DMS79 treated with DMSO at 0.1 percent for 48 hours (cell line): Measurements from ENCODE around the gene EYA4.

Experiments
- DNase-seq: peaks from one replicate; lab custom pipeline; 2025; lab: John Stamatoyannopoulos, UW

EYA4 gene

DNA sequence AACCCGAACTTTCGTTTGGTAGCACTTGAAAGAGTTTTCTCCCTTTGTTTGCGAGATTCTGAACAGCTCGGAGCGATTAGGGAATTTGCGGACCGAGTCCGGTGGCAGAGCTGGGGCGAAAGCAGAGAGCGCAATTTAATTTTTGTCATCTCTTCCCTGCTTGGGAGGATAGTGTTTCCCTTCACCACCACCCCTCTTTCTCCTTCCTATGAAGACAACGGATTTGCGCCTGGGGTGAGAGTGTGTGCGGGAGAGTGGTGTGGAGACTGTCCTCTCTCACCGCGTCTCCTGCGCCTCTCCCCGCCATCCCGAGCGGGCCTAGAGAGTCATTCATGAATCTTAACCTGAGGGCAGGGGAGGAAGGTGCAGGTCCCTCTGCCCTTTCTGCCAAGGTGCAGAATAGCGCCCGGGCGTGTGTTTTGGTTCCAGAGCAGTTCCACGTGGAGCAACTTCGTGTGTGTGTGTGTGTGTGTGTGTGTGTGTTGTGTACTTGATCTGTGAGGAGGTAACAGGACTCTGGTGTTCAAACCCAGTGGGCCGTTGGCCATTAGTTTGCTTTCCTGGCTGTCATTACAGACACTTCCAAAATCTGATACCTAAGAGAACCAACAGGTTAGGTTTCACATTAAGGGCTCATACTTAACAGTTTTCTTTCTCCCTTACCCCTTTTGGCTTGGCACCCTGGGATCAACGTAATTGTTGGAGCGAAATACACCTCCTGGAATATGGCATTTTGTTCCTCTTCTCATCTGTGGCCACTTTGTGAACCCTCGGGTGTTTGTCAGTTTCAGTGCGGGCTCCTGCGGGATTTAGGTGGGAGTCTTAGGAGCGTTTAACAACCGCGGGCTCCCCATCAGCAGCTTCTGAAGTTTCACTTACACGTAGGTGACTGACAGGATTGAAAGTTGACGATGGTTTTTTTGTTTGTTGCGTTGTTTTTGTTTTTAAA lies 1.8 kb downstream of the EYA4 start:
- DNase-seq = no peak

DNA sequence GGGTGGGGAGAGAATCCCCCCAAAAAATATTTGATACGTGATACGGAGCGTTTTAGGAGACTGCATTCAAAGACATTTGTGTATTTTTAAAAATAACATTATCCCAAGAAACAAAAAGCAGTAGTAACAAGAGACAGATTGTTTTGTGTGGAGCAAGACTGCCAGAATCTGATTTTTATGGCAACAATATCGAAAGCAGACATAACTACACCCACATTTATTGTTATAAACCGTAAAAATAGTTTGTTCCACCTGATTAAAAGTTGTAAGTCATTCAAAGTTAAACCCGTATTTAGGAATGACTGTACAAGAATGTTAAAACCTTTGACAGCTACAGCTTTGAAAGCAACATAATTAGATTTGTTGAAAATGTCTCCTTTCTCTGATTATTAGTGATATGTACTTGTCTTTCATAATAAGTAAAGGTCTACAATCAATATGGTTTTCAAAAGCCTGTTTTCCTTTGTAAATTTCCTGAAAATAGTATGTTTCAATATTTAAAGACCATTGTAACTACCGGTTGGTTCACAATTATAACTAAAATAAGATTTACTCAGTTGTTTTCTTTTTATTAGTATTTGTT lies 2.7 kb downstream of the EYA4 start:
- no peak for DNase-seq

DNA sequence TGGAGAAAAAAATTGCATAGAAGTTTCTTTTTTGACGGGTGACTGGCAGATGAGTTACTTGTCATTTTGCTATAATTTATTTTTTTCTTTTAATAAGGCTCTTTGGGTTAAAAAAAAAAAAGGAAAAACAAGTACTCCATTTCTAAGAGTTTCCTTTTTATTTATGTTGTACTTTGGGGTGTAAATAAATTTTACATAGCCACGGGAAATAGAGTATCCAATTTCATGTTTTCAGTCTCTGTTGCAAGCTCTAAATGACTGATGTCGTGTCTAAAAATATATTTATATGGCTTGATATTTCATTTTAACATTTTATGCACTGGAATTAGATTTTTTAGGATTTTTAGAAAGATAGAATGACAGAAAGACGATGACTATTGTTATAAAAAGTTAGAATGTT lies 3.4 kb downstream of the EYA4 start:
- no peak for DNase-seq

DNA sequence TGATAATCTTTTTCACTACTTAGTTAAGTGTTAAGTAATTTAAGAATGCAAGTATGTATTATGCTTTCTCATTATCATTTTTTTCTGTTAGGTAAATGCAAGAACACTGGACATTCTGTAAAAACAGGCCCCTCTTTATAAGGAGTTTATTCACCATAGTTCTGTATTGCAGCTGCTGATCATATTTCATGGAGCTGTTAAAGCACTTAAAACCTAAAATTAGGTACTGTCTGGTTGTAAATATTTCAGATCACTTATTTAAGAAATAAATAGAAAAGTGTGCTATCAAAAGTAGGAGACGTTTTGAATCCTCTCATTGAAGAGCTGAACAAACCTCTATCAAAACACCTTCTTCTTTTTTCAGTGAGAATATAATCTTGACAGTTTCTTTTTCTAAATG lies 3.9 kb downstream of the EYA4 start:
- no peak for DNase-seq

DNA sequence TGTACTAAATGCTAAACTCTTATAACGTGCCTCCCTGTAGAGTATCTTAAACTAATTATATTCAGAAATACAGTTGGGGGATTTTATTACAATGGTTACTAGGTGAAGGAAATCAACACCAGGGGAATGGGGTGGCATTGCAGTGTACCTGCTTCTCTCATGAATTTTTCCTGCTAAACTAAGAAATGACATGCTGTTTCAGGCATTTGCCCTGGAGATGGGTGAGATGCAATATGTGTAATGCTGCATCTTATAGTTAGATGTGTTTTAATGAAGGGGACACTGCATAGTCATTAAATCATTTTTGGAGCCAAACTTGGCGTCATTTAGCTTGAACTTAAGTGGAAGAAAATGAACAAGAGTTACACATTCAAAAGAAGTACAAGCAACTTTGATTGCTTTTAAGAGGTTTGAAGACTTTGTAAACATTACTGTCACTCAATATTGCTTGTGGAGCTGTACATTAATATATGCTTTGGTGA lies 4.3 kb downstream of the EYA4 start:
- DNase-seq = no peak

DNA sequence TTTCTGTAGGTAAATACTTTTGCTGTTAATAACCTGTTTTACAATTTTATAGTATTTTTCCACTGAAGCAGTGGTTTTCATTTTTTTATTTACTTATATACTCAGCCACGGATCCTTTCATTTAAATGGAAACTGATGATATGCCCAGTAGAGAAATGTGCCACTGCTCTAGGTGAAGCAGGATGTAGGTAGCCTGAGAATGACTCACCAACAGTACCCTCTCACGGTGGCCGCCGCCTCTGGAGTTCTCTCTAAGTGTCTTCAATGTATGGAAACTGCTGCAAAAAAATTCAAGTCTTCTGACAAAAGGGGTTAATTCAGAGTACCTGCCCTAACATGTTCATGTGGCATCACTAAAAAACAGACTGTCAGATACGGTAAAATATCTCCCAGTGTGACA lies 6.4 kb downstream of the EYA4 start:
- no peak for DNase-seq

DNA sequence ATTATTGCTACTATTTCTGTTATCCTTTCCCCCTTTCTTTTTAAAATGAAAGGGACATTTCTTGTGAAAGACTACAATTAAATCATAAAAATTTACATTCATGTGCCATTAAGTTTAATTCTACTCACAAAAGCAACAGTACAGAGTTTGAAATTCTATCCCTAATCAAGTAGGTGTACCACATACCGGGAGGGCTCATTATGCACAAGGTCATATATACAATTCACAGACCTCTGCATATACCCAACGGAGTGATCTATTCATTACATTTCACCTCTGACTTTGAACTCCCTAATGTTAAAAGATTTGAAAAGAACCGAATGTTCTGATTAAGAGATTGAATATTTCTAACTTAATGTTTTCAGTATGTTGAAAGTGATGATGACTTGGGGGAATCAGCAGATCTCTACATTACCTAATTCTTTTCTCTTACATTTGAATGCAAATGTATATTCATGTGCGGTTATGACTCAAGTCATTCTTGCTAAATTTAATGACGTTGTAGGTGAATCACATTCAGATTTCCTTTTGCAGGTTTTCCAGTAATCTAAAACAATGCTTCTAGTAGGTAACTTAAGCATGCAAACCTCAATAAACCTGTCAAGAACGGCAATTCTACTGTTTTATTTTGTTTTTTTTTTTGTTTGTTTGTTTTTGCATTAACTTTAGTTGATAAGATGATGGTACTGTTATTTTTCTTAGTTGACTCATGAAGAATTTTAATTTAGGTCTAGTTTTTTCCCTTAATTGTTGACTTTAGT lies 7.3 kb downstream of the EYA4 start:
- DNase-seq = no peak

DNA sequence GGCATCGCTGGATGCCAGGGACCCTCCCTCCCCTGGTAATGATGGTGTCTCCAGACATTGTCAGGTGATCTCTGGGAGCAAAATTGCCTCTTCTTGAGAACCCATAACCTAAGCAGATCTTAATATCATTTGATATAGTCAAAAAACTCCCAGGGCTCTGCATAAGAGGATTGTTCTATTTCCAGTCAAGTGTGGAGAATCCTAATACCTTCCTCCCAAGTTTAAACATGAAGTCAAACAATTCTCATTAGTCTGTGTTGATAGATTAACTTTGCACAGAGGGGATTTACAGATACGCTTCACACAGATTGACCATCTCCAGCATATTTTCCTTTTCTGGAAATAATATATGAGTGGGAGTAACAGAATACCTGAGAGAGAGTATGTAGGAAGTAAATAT lies 10.5 kb downstream of the EYA4 start:
- no peak for DNase-seq

DNA sequence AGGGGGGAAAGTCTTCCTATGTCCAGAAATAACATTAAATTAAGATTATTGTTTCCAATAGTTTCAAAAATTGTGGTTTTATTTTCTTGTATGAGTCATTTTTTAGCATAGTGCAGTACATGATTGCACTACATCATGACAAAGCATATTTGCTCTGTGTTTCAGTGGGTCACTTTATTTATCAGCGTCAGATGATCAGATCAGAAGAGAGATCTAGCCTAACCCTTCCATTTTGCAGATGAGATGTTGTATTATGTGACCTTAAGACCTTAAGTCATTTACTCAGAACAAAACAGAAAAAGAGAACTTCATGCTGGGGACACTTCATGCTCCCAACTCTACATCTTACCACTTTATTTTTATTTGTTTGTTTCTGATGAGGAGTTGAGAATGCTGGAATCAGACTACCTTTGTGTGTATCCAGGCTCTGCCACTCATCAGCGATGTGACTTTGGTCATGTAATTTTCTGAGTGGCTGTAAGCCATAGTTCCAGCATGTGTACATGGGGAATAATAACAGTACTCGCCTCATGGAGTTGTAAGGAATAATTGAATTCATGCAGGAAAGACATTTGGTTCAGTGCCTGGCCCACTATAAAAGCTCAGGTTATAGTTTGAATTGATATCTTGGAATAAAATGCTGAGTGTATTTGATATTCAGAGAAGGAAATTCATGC lies 13.5 kb downstream of the EYA4 start:
- DNase-seq = no peak

DNA sequence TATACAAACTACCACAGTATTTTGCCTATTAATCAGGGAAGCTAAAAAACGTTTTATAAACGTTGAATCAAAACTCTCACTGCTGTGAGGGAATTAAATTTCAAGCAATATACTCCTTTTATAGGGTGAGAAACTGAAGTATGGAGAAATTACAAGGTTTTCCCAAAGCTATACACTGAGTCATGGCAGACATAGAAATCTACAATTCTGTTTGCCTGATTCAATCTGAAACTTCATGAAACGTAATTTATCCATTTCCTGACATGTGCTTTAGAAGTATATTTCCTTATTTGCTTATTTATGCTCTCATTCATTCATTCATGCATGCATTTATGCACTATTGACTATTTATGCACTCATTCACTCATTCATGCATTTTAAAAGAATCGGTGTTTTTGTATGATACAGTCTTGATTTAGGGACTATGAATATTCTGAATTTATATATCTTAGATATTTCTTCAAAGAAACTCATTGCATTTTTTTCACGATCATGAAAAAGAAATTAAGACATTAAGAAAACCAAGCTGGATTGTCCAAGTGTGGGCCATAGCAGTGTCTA lies 16.5 kb downstream of the EYA4 start:
- DNase-seq = no peak

DNA sequence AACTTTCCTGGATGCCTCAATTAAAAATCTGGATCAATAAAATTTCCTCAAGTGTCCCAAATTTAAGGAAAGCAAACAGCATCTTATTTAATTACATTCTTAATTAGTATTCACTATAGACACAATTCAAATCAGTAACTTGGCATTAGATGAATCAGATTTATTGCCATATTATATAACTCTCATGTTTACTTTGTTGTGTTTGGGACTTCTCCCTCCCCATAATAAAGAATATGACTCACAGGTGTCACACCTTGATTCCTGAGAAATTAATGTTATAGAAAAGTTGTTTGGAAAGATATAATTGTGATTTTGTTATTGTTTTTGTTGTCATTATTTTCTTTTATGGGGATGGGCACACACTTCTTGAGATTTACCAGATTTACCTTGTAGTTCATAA lies 18.4 kb downstream of the EYA4 start:
- no peak for DNase-seq

DNA sequence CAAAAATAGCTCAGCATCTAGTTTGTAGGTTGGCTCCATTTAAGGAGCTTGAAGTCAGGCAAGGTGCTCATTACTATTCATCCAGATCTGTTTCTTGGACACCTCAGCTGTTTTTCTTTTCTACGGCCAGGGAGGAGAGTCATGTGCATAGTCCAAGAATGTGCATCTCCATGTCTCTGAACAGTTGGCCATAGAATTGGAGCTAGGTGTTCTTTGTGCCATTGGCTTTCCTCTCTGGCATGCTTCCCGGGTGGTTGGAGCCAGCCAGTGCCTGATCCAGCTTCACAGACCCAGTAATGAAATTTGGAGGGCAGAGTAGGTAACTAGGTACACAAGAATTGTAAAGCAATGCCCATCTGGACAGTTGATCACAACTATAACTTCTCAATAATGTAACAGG lies 21.6 kb downstream of the EYA4 start:
- DNase-seq = no peak

DNA sequence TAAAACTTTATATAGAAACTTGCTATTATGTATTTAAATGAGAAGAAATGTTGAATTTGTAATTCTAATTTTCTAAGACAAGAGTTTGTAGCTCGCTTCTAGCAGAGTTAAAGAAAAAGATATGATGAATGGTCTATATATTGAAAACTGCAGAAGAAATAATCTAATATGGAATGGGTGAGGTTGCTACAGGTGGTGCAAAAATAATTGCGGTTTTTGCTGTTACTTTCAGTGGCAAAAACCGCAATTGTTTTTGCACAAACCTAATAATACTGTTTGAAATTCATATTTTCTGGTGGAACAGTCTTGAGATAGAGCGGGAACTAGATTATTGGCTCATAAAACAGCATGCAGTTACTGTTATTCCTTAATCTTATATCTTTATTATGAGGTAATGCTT lies 23.9 kb downstream of the EYA4 start:
- no peak for DNase-seq

DNA sequence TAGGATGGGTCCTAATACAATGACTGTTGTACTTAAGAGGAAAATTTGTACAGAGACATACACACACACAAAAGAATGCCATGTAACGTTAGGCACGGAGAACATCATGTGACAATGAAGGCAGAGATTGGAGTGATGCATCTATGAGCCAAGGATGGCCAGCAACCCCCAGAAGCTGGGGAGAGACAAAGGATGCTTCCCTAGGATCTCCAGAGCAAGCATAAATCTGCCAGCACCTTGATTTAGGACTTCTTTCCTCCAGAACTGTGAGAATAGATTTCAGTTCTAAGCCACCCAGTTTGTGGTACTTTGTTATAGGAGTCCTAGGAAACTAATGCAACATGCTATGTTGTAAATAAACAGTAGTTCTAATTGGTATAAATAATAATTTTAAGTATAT lies 25.0 kb downstream of the EYA4 start:
- DNase-seq = no peak

DNA sequence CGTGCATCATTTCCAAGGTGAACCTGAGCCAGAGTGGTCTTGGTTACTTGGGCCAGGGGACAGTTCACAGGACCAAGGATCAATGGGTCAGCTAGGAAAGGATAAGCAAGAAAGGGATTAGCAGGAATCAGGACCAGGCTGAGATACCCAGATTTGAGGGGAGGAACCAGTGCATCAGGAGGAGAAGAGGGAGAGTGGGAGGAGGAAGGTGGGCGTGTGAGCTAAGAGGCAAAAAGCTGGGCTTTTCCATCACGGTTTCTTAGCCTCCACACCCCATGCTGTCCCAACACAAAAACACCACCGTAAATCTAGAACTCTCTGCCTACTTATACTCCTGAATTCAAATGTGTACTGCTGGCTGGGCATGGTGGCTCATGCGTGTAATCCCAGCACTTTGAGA lies 27.5 kb downstream of the EYA4 start:
- DNase-seq = no peak

DNA sequence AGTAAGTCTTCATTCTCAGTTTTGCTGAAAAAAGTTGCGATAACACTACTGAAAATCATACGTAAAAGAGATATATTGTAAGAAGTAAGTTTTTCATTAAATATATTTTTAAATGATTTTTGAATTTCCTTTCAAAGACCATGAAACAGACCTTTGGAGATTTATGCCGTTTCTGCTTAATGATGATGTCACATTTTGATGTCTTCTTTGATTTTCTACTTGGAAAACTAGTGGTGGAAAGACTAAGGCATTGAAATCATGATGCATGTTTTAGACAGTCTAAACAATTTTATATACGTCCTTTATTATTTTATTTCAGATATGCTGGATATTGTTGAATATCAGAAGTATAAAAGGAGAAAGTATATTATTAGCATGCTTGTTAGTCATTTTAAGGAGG lies 33.7 kb downstream of the EYA4 start:
- no peak for DNase-seq

DNA sequence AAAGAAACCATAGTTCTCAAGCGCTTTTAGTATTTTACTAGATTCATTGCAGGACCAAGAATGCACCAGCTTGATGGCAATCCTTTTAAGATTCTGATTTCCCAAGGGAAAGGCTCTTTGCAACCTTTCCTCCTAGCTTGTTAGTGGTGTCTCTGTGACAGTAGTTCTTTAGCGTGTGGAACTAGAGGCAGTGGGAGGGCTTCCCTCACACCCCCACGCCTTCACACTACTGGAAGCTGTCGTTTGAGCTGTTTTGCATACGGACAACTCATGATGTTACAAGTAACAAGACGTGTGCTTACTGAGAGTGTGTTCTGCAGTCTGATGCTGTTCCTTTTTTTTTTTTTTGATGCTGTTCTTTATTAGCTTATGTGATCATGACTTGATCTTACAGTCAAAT lies 34.1 kb downstream of the EYA4 start:
- DNase-seq = no peak

DNA sequence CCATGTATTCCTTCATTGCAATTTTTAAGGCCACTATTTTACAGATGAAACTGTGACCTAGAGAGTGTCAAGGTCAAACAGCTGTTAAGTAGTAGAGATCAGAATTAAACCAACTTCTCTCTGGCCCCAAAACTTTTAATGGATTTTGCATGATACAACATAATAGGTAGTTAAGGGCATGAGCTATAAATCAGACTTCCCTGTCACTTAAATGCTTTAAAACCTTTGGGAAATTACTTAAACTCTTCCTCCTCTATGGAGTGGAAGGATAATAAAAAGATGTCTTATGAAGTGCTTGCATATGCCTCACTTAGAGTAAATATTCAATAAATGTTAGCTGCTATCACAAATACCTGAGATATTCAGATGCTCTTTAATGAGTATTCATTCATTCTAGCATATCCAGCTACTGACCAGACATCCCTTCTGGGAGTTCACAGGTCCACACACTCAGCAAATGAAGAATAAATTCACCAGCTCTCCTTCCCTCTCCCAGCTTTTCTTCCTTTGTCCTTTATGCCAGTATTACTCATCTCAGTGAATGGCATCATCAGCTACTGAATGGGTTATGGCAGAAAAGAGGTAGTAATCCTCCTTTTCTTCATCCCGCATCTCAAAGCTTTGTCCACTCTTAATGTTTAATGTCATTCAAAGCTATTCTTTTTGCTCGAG lies 36.2 kb downstream of the EYA4 start:
- DNase-seq = no peak

DNA sequence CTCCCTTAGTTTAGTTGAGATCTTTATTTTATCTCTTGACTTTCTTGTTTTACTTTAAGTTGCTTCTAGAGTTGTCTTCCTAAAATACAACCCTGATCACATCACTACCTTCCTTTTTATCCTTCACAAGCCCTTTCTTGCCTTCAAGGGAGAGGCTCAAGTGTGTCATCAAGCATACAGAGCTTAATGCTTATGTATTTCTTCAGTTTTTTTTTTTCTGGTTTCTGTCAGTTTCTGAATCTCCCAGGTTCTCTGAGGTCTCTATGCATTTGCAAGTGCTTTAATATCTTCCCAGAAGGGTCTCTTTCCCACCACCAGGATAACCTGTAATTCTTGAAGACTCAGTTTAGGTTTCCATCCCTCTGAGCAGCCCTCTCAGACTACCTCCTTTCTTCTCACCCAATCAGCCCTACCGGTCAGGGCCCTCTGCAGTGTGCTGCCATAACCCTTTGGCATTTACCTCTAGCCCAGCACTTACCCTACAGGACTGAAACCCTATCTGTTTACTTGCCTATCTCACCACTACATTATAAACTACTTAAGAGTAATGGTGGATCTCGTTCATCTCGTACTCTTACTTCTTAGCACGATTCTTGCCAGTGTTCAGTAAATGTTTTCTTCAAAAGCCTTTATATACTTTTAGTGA lies 36.9 kb downstream of the EYA4 start:
- no peak for DNase-seq

DNA sequence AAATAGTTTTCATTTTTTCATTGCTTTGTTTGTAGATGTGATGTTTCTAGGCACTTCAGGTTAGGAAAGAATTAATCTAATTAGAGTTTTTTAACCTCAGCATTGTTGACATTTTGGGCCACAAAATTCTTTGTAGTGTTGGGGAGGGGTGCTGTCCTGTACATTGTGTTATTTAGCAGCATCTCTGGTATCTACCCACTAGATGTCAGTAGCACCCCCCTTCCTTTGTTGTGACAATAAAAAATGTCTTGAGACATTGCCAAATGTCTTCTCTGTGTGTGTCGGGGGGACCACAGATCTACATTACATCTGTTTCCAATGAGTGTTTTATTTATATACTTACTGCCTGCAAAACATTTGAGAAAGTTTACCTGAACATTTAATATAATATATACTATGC lies 45.6 kb downstream of the EYA4 start:
- DNase-seq = no peak

DNA sequence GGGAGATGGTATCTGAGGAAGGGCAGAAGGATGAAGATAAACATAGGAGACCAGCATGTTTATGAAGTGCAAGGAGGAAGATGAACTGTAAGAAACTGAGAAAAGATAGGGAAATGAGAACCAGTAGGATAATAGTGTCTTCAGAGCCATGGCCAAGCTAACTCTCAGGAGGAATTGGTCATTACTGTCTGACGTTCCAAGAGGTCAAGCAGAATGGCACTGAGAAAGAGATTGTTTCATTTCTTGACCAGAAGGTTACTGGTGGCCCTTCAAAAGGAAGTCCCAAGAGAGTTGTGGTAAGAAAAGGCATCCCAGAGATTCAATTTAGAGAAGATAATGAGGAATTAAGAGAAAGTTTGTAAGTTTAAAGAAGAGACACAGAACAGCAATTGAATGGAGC lies 47.5 kb downstream of the EYA4 start:
- no peak for DNase-seq
